PC-3 (cell line): ENCODE measurements around the gene TEAD1.

Experiments used
- EZH2 ChIP-seq: fragments of 300-600 bp; sonication (generic); IDR thresholded peaks from one replicate; pipeline ENCODE4 v1.6.1; 2017; ENCODE audit warnings: antibody characterized with exemption, mild to moderate bottlenecking, low read length; ENCODE audit not compliant: unreplicated experiment
- TF ChIP-seq, protein P1 (sequence below): fragments of 300-600 bp; sonication (generic); conservative IDR thresholded peaks from 2 replicates; pipeline ENCODE4 v1.5.1; 2017; ENCODE audit warnings: antibody characterized with exemption, low read depth, mild to moderate bottlenecking, low read length

DNA sequence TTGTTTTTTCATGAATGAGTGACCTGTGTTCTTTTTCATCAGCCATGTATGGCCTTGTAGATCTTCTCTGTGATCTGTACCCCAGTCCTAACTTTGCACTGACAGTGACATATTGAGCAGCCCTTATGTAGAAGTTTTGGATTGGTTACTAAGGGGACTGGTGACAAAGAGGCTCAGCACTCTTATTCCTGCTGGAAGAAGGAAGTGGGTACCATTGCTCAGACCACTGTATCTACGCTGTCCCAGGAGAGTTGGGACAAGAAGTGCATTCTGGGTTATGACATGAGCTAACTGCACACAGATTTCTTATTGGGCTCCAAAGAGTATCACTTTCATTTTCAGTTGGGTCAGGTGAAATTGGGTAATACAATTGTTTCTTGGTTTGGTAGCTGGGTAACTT is 227.1 kb downstream of the TEAD1 start:
- TF ChIP-seq, protein P1, sequence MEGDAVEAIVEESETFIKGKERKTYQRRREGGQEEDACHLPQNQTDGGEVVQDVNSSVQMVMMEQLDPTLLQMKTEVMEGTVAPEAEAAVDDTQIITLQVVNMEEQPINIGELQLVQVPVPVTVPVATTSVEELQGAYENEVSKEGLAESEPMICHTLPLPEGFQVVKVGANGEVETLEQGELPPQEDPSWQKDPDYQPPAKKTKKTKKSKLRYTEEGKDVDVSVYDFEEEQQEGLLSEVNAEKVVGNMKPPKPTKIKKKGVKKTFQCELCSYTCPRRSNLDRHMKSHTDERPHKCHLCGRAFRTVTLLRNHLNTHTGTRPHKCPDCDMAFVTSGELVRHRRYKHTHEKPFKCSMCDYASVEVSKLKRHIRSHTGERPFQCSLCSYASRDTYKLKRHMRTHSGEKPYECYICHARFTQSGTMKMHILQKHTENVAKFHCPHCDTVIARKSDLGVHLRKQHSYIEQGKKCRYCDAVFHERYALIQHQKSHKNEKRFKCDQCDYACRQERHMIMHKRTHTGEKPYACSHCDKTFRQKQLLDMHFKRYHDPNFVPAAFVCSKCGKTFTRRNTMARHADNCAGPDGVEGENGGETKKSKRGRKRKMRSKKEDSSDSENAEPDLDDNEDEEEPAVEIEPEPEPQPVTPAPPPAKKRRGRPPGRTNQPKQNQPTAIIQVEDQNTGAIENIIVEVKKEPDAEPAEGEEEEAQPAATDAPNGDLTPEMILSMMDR, result no peak
- no peak for TF ChIP-seq EZH2
